ENCODE results near the gene TRAF5. TPM values are rescaled to one million over a fixed set of nuclear protein-coding genes. Genes with fewer than 3 reads are reported as not detected.
A peak's percentile ranks its signal among the peaks of the same experiment; 100 is the strongest.

The TRAF5 gene
- total RNA-seq, 4 donors from 2014 or later, result 1.3 to 11.7 (median 4.3) TPM

DNA sequence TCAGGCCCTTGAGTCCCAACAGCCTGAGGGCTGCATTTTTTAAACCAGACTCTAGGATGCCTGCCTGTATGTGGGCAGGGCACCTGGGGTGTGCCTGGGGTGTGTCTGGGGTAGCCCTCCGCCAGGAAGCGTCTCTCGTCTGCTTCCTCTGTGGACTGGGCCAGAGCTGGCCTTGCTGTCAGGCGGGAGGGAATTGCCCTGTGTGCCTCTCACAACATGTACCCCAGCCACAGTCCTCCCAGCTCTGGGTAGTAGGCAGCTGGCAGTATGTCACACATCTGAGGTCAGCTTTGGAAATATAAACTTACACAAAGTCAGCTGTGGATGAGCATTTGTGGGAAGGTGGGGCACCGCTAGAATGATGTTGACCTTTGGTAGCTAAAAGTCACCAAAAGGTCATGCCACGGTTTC is 13.0 kb downstream of the TRAF5 start:
- Histone ChIP-seq H3K36me3 (no peaks in the 10 kb centered on the region), H3K4me1 (peaks cover 3% of the 10 kb centered on the region)

DNA sequence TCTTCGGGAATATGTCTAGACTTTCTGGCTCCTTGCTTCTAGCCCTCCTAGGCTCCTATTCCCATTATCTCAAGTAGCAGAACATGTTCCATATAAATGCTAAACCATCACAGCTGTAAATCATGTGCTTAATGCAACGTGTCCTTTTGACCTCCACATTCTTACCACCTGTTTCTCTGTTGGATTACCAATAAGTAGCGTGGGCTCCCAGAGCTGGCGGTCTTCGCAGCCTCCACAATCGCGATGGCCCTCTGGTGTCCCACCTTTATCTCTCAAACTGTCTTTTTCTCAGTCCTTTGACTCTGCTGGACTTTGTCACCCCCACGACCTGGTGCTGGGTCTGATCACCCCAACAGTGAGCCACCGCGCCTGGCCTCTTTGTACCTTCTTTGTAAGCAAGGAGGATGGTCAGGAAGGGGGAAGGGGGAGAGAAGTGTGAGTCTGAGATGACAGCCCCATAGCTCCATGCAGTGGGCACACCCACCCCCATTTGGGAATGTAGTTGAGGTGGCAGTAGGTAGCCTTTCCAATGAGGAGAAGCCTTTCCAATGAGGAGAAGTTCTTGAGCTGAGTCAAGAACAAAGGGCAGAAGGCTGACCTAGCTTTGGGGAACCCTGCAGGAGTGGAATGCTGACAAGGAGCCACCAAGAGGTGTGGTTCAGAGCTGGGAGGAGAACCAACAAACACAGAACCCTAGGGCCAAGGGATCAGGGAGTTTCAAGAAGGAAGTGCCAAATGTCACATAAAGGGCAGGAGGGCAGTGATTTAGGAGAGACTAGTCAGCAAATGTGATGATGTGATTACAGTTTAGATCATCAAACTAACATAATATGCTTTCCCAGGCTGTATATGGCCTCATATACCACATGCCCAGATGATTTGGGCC is 14.2 kb downstream of the TRAF5 start:
- Histone ChIP-seq H3K27me3 (no peaks in the 10 kb centered on the region), H3K4me1 (peaks cover 3% of the 10 kb centered on the region), H3K27ac (no peak overlapping the region), H3K9me3 (no peaks in the 10 kb centered on the region), H3K36me3 (no peaks in the 10 kb centered on the region), H3K4me3 (no peak overlapping the region)
- TF ChIP-seq EP300 (IDR thresholded peaks at IDR 0.05) (no peak), POLR2A (IDR thresholded peaks at IDR 0.05) (no peak), POLR2AphosphoS5 (IDR thresholded peaks at IDR 0.05) (no peak)
- TF ChIP-seq, protein P1, sequence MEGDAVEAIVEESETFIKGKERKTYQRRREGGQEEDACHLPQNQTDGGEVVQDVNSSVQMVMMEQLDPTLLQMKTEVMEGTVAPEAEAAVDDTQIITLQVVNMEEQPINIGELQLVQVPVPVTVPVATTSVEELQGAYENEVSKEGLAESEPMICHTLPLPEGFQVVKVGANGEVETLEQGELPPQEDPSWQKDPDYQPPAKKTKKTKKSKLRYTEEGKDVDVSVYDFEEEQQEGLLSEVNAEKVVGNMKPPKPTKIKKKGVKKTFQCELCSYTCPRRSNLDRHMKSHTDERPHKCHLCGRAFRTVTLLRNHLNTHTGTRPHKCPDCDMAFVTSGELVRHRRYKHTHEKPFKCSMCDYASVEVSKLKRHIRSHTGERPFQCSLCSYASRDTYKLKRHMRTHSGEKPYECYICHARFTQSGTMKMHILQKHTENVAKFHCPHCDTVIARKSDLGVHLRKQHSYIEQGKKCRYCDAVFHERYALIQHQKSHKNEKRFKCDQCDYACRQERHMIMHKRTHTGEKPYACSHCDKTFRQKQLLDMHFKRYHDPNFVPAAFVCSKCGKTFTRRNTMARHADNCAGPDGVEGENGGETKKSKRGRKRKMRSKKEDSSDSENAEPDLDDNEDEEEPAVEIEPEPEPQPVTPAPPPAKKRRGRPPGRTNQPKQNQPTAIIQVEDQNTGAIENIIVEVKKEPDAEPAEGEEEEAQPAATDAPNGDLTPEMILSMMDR (IDR thresholded peaks at IDR 0.05), result no peak
- 91% methylated on average over 10 of the region's 10 CpGs for WGBS
- DNase-seq (ENCODE audit: low spot score in 2 of 2), result peak in 1 of 2 donors; percentile 76

More for the DNA sequence above, 13.0 kb downstream of the TRAF5 start:
- TF ChIP-seq, protein P1 (IDR thresholded peaks at IDR 0.05), result no peak
- no peak for TF ChIP-seq POLR2A (IDR thresholded peaks at IDR 0.05)
- no peak for TF ChIP-seq EP300 (IDR thresholded peaks at IDR 0.05)
- TF ChIP-seq POLR2AphosphoS5 (IDR thresholded peaks at IDR 0.05), result no peak
- Histone ChIP-seq H3K27ac (no peak overlapping the region), H3K9me3 (no peaks in the 10 kb centered on the region), H3K4me3 (no peak overlapping the region), H3K27me3 (no peaks in the 10 kb centered on the region)
- 71% methylated on average over 4 of the region's 6 CpGs for WGBS
- peak in 1 of 2 donors; percentile 56 for DNase-seq (ENCODE audit: low spot score in 2 of 2)

DNA sequence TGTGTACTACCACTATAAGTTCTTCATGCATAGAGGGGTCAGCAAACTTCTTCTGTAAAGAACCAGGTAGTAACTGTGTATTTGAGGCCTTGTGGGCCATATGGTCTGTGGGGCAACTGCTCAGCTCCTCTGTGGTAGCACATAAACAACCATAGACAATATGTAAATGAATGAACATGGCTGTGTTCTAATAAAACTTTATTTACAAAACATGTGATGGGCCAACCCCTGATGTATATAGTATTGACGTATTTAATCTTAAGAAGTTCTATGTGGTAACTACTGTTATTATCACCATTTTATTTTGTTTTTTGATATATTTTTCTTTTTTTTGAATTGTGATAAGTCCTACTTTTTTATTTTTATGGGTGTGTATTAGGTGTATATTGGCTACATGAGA is 15.4 kb downstream of the TRAF5 start:
- Histone ChIP-seq H3K27me3 (no peaks in the 10 kb centered on the region), H3K27ac (no peak overlapping the region), H3K36me3 (no peaks in the 10 kb centered on the region), H3K4me1 (peaks cover 3% of the 10 kb centered on the region), H3K9me3 (no peaks in the 10 kb centered on the region), H3K4me3 (no peak overlapping the region)
- TF ChIP-seq EP300 (IDR thresholded peaks at IDR 0.05), result no peak
- no peak for TF ChIP-seq POLR2AphosphoS5 (IDR thresholded peaks at IDR 0.05)
- TF ChIP-seq, protein P1 (IDR thresholded peaks at IDR 0.05), result no peak
- TF ChIP-seq POLR2A (IDR thresholded peaks at IDR 0.05), result no peak
- DNase-seq (ENCODE audit: low spot score in 2 of 2), result no peak
- WGBS, result 100% methylated on average over 1 of the region's 1 CpG

DNA sequence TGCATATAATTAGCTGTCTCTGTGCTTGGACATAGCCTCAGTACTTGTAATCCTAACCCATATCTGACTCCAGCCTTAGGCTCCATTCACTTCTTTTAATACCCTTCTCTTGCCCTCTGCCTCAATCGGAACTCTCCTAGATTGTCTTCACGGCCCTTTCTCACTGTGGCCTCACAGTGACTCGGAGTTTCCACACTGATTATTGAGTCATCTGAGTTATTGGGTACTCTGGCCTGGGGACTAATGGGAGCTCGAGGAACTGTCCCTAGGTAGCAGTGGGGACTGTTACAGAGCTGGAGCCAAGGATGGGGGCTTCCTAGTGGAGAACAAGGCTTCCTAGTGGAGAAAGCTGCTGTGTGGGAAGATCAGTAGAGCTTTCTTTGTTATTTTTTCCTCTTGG is 17.0 kb downstream of the TRAF5 start:
- Histone ChIP-seq H3K4me1 (peaks cover 3% of the 10 kb centered on the region), H3K4me3 (no peak overlapping the region), H3K27me3 (no peaks in the 10 kb centered on the region), H3K27ac (no peak overlapping the region), H3K36me3 (no peaks in the 10 kb centered on the region), H3K9me3 (no peaks in the 10 kb centered on the region)
- no peak for DNase-seq (ENCODE audit: low spot score in 2 of 2)
- 84% methylated on average over 4 of the region's 4 CpGs for WGBS
- no peak for TF ChIP-seq POLR2A (IDR thresholded peaks at IDR 0.05)
- TF ChIP-seq EP300 (IDR thresholded peaks at IDR 0.05), result no peak
- TF ChIP-seq, protein P1 (IDR thresholded peaks at IDR 0.05), result no peak
- no peak for TF ChIP-seq POLR2AphosphoS5 (IDR thresholded peaks at IDR 0.05)

DNA sequence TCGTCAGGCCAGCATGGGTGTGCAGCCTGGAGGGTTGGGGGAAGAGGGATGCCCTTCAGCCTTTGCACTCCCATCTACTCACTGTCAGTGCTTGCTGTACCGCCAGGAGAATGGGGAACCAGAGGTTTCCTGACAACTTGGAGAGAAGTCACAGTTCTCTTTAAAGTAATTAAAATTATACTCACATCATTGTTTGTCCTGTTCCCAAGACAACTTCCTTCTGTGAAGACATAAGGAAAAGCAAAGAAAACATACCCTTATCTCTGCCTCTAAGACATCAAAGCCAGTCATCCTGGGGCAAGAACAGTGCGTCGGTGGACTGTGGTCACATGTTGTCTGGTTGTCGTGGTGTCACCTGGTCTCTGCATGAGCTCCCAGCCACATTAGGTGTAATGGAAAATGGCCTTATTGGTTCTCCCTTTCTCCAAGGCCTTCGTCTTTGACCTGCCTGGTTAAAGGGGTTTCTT is 17.6 kb downstream of the TRAF5 start:
- H3K36me3 ChIP-seq, result no peaks in the 10 kb centered on the region
- H3K4me1 ChIP-seq, result peaks cover 3% of the 10 kb centered on the region
- H3K27me3 ChIP-seq, result no peaks in the 10 kb centered on the region
- DNase-seq (ENCODE audit: low spot score in 2 of 2), result no peak
- 81% methylated on average over 6 of the region's 6 CpGs for WGBS
- no peak overlapping the region for H3K27ac ChIP-seq
- no peaks in the 10 kb centered on the region for H3K9me3 ChIP-seq
- H3K4me3 ChIP-seq, result no peak overlapping the region
- TF ChIP-seq, protein P1 (IDR thresholded peaks at IDR 0.05), result no peak
- TF ChIP-seq POLR2A (IDR thresholded peaks at IDR 0.05) (no peak), EP300 (IDR thresholded peaks at IDR 0.05) (no peak), POLR2AphosphoS5 (IDR thresholded peaks at IDR 0.05) (no peak)
